NCI-H2196 treated with DMSO at 0.1 percent for 48 hours (cell line): ENCODE data around the gene TSPOAP1.
"Not testable (repeated sequence)": the region's sequence is repeated elsewhere in the genome, so short reads cannot be mapped to it uniquely, and the experiment has no call there.

ENCODE experiments used
- DNase-seq: peaks from one replicate; lab custom pipeline; 2025; ENCODE audit not compliant: unreplicated experiment; lab: John Stamatoyannopoulos, UW

The TSPOAP1 gene

GRCh38 chr17:58341136-58341860, 12.7 kb upstream of the TSPOAP1 start:
- DNase-seq = not testable (repeated sequence)

- no peak for DNase-seq
Observed at GRCh38 chr17:58340405-58340876, 11.8 kb upstream of the TSPOAP1 start.

- no peak for DNase-seq
Observed at GRCh38 chr17:58339755-58340404, 11.3 kb upstream of the TSPOAP1 start.

GRCh38 chr17:58338841-58339754, 10.5 kb upstream of the TSPOAP1 start:
- no peak for DNase-seq

- DNase-seq = no peak
Observed at GRCh38 chr17:58338454-58338840, 9.9 kb upstream of the TSPOAP1 start.

GRCh38 chr17:58337600-58338453, 9.2 kb upstream of the TSPOAP1 start:
- DNase-seq = no peak

- no peak for DNase-seq
Observed at GRCh38 chr17:58337210-58337599, 8.6 kb upstream of the TSPOAP1 start.

GRCh38 chr17:58336456-58337209, 8.0 kb upstream of the TSPOAP1 start:
- DNase-seq = no peak

GRCh38 chr17:58335779-58336455, 7.3 kb upstream of the TSPOAP1 start:
- DNase-seq = no peak

GRCh38 chr17:58335061-58335731, 6.6 kb upstream of the TSPOAP1 start:
- no peak for DNase-seq

- no peak for DNase-seq
Observed at GRCh38 chr17:58334661-58335060, 6.1 kb upstream of the TSPOAP1 start.

- no peak for DNase-seq
Observed at GRCh38 chr17:58334256-58334655, 5.7 kb upstream of the TSPOAP1 start.

- no peak for DNase-seq
Observed at GRCh38 chr17:58333736-58334207, 5.2 kb upstream of the TSPOAP1 start.

GRCh38 chr17:58332778-58333735, 4.5 kb upstream of the TSPOAP1 start:
- no peak for DNase-seq

- DNase-seq = no peak
Observed at GRCh38 chr17:58331815-58332777, 3.5 kb upstream of the TSPOAP1 start.
